CD4-positive, alpha-beta T cell treated with Interleukin-4 for 4 hours (primary cell): Measurements from ENCODE around the gene IL37.
"Not testable (repeated sequence)": the region's sequence is repeated elsewhere in the genome, so short reads cannot be mapped to it uniquely, and the experiment has no call there.

Experiments used
- DNase-seq: peaks from one replicate; pipeline ENCODE4 v3.0.0-alpha.2; 2020

IL37 gene

GRCh38 chr2:112923967-112924338, 13.0 kb downstream of the IL37 start:
- DNase-seq: no peak

GRCh38 chr2:112924360-112924759, 13.4 kb downstream of the IL37 start:
- no peak for DNase-seq

DNA sequence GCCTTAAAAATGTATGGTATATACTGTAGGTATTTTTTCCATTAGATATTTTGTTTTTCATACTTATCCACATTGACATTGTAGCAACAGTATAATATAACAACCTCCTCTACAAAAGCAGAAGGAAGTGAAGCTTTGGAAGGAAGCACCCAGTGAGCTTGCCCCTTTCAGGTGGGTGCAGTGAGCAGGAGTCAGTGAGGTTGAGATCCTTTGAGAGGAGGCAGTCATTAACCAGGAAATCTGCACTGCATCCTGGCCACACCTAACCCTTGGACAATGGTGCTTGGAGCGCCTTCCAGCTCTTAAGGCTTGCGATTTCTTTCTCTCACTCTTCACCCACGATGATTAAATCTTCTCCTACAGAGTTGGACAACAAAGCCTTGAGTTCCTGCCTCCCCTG, 13.9 kb downstream of the IL37 start:
- DNase-seq: no peak

GRCh38 chr2:112926707-112927106, 15.7 kb downstream of the IL37 start:
- DNase-seq: no peak

DNA sequence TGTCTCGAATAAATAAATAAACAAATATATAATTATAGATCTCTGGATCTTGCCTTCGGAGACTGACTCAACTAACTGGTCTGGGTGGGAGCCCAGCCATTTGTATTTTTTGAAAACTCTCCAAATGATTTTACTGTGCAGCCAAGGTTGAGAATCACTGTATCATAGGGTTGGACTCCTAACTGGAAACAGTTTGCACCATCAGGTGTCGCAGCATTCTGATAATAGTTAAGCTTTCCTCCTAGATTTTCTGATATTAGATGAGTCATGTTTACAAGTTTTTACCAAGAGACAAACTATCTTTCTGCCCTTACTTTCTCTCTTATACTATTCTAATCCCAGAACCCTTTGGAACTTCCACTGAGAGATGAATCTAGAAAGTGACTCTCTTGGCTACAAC, 16.8 kb downstream of the IL37 start:
- no peak for DNase-seq

DNA sequence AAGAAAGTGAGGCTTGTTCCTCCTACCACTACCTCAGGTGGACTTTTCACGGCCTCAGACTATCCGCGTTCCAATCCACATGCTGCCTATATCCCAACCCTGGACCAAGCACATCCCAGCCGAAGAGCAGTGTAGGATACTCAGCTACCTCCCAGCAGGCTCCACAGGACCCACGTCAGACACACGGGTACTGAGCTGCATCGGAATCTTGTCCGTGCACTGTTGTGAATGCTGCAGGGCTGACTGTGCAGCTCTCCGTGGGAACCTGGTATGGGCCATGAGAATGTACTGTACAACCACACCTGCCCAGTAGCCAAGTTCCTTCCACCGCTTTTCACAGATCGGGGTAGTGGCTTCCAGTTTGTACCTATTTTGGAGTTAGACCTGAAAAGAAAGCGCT, 22.3 kb downstream of the IL37 start:
- DNase-seq: no peak

DNA sequence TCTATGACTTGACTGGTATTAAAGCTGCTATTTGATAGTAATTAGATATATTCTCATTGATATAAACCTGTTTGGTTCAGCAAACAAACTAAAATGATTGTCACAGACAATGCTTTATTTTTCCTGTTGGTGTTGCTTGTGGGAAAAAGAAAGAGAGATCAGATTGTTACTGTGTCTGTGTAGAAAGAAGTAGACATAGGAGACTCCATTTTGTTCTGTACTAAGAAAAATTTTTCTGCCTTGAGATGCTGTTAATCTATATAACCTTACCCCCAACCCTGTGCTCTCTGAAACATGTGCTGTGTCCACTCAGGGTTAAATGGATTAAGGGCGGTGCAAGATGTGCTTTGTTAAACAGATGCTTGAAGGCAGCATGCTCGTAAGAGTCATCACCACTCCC, 23.2 kb downstream of the IL37 start:
- not testable (repeated sequence) for DNase-seq

DNA sequence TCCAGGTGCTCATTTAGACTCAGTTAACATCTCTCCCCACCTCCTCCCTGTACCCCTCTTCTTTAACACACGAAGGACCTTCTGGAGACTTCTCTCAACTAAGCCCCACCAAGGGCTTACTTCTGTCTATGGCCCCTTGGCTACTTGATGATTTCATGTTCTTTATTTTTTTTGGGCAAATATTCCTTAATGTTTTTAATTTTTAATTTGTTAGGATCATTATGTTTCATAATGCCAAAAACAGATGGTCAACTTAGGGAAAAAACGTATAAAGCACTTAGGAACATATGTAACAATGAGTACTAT, 25.9 kb downstream of the IL37 start:
- DNase-seq: no peak

- DNase-seq: peak; percentile 42
These were observed 27.9 kb downstream of the IL37 start for GRCh38 chr2:112938904-112939303.

DNA sequence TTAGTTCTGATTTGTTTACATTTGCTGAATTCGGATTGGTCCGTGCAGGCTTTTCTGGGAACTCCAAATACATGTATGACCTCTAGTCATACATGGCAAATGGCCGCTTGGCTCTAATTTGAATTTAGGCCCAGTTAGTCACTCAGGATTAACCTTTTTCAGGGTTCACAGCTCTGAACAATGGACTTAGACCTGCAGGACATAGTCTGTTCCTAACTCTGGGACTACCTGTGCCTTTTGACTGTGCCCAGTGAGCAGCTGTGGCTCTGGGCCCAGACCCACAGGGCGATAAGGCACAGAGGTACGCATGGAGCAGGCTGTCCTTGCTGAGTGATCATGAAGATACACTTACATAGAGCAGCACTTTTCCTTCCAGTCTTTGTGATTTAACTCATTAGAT, 28.5 kb downstream of the IL37 start:
- DNase-seq: no peak

DNA sequence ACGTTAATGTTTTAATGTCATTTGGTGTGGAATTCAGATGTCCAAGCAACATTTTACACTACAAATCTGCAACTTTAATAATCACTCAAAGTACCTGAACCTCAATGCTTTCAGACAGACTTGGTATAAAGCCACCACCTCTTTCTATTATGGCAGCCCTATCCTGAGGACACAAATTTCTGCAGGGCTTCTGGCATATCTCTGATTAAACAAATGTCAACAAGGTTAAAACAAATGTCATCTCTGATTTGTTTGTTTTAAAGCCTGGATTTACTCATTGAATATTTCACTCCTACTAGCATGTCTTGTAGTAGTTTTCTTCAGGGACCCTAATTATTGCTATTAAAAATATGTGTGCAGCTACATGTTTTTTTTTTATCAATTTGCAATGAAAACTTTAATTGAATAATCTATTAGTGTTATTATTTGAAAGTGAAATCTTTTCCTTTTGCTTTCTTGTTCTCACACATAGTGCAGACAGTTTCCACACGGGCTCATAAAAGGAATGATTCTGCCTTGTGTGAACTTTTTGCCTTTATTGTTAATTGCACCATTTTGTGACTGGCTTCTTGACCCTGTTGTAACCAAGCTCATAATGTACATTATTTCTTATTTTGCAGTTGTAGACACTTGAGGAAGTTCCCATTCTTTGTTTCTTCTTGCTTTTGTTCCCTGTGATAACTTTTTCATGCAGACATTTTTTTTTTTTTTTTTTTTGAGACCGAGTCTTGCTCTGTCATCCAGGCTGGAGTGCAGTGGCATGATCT, 30.1 kb downstream of the IL37 start:
- DNase-seq: no peak

- peak; percentile 64 for DNase-seq
These were observed 31.0 kb downstream of the IL37 start for GRCh38 chr2:112941753-112942653.

GRCh38 chr2:112942654-112943002, 31.7 kb downstream of the IL37 start:
- no peak for DNase-seq

DNA sequence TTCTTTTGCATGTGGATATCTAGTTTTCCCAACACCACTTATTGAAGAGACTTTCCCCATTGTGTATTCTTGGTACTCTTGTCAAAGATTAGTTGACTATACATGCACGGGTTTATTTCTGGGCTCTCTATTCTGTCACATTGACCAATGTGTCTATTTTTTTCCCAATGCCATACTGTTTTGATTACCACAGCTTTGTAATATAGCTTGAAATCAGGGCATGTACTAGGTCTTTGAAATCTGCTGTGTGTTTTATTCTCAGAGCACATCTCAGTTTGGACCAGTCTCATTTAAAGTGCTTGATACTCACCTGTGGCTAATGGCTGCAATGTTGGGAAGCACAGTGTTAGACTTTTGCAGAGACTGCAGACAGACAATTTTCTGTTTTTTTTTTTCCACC, 34.0 kb downstream of the IL37 start:
- no peak for DNase-seq

GRCh38 chr2:112946086-112946485, 35.1 kb downstream of the IL37 start:
- DNase-seq: no peak

DNA sequence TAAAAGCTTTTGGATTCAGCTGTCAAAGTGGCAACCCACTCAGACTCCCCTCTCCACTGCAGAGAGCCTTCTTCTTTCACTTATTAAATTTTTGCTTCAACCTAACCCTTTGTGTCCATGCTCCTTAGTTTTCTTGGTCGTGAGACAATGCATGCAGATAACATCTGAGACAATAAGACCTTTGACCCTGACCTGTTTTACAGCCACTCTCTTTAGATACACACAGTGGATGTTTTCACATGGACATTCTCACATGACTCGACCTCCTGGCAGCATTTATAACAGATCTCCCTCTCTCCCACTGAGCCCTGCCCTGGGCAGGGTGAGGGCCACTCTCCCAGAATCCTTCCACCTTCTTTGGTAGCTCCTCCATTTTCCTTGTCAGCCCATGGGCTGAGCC, 36.4 kb downstream of the IL37 start:
- no peak for DNase-seq

DNA sequence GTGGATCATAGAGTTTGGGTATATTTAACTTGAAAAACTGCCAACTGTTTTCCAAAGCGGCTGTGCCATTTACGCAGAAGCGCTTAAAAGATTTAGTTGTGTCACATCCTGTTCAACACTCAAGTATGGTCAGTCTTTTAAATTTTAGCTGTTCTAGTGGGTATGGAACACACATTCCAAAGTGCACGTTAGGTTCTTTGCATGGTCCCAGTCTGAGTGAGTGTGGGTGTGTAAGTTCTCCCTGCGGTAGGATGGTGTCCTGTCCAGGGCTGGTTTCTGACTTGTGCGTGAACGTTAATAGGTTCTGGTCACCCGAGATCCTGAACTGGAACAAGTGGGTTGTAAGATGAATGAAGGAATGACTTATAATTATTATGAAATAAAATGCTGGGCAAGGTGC, 38.5 kb downstream of the IL37 start:
- DNase-seq: no peak

DNA sequence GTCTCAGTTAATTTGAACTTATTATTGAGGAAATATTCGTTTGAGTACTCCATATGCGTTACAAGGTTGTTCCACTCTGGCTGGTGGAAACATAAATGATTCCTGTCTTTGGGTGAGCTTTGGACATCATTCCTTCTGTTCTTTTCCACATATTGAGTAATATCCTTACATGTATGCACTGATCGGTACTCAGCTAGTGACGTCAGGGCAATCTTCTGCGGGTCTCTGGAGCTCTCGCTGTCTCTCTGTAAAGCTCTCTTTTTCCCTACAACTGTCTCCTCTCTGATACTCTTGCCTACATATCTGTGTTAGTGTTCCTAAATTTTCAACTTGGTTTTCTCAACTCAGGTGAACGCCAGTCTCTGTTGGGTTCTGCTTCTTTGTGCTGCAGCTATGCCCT, 43.4 kb downstream of the IL37 start:
- no peak for DNase-seq

- DNase-seq: no peak
These were observed 46.5 kb downstream of the IL37 start for GRCh38 chr2:112957511-112957910.

DNA sequence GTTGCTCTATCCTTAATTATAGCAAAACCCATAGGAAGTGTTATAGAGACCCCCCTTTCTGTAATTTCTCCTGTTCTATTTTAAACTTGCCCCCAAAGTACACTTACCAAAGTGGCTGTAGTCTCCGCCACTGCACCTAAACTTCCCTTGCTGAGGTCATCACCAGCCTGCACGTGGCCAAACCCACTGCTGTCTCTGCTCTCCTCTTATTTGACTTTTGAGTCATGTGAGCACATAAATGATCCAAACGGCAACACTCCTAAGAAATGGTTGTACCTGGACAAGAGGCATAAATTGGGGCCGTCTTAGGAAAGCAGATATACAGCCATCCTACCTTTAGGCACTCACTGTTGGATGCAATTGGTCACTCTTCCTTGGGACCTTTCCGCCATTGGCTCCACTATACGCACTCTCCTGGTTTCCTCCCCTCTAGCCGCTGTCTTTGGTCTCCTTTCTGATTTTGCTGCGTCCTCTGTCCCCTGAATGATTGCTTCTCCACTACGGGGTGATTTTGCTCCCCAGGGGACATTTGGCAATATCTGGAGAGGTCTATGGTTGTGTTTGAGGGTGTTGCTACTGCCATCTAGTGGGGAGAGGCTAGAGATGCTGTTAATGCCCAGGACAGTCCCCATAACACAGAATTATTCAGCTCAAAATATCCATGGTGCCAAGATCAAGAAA, 47.6 kb downstream of the IL37 start:
- DNase-seq: peak; percentile 51

DNA sequence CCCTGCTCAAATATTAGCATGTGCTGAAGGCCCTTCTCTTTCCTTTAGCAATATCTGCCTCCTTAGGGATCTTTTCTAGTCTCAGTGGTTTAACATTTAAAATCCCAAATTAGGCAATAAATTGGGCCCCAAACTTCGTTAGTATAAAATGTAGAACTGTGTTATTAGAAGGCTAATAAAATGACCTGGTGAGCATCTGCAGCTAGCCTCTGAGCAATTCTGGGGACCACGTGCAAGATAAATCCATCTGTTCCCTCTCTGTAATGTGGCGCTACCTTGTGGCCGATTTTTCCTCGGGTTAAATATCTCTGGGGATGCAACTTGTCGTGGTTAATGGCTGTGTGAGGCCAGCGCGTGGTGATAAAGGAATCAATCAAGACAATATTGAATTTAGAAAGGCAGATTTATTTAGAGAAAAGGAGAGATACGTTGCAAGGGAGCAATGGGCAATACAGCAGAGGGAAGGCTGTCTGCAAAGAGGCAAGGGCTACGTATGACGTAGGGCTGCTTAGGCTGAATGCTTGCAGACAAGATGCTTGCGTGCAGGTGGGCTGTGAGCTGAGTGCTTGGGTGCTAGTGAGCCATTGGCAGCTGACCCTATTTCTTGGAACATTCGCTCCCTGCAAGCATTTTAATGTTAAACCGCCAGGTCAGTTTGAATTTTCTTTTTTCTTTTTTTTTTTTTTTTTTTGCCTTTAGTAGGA, 48.3 kb downstream of the IL37 start:
- no peak for DNase-seq

GRCh38 chr2:112960230-112960825, 49.4 kb downstream of the IL37 start:
- no peak for DNase-seq
